Stomach (tissue), 4 donors: ENCODE data around the gene TMEM245.

Experiments used
- CTCF ChIP-seq, 7 experiments: fragments of 450-650 bp in 4 of 7; fragments of 200-600 bp in 3 of 7; sonication (generic) in 3 of 7; IDR thresholded peaks; one replicate each; pipeline ENCODE4 v1.5.1; 2016 to 2019; ENCODE audit warnings: antibody characterized with exemption in 7 of 7, control low read depth in 2 of 7, mild to moderate bottlenecking in 1 of 7
- EP300 ChIP-seq: sonication (generic); formaldehyde crosslinking; IDR thresholded peaks from one replicate; pipeline ENCODE4 v1.6.1; 2017; ENCODE audit warnings: antibody characterized with exemption
- POLR2A ChIP-seq, 4 donors: fragments of 450-650 bp; IDR thresholded peaks; one replicate each; pipeline ENCODE4 v1.6.1; 2016; ENCODE audit warnings: antibody characterized with exemption in 4 of 4, control low read depth in 2 of 4, mild to moderate bottlenecking in 1 of 4, moderate library complexity in 1 of 4
- POLR2AphosphoS5 ChIP-seq, 3 donors: sonication (generic); formaldehyde crosslinking; IDR thresholded peaks; one replicate each; pipeline ENCODE4 v1.6.1; 2016; ENCODE audit warnings: antibody characterized with exemption in 3 of 3

GRCh38 chr9:109145051-109145450, 25.3 kb upstream of the TMEM245 start:
- no peak for TF ChIP-seq EP300
- TF ChIP-seq CTCF (IDR thresholded peaks at IDR 0.05), result no peak
- TF ChIP-seq POLR2A (IDR thresholded peaks at IDR 0.05), result no peak
- TF ChIP-seq POLR2AphosphoS5 (IDR thresholded peaks at IDR 0.05), result no peak
